ENCODE results near the gene TBC1D22A. TPM values are rescaled to one million over a fixed set of nuclear protein-coding genes. Genes with fewer than 3 reads are reported as not detected.

Gene TBC1D22A
- total RNA-seq, 1 donor from 2014 or later = 6.8 TPM

DNA sequence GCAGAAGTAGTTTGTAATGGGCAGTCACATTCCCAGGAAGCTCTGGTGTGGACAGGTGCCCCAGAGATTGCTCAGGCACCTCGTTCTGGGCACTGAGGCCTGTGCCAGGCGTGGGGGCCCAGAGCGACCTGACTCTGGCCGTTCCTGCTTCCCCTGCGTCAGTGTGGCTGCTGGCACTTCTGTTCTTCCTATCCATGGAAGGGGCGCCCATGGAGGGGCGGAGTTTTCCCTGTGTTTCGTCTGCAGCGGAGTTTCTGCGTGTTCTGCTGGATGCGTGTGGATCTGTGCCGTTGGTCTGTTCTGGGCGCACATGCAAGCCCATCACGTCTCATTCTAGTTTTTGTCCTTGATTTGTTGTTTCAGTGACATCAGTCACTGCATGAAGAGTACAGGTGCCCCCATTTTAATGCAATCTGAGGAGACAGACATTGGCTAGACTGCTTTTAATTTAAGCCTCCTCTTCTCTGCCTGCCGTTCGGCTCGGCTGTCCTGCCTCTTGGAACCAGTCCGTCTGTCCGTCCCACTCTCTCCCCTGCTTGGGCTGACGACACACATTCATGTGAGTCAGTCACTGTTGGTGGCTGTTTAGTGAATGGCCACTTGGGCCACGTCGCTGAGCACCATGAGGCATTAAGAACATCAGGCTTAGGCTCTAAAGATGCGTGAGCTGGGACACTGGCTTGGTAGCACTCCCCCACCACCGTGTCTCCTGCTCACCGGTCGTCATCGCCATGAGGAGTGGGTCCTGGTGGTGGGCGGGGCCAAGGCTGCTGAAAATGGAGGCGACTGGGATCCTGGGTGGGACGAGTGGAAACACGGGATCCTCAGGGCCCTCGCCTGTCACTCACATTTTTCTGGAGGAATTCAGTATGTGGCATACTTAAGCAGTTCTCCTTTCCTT, 255.8 kb downstream of the TBC1D22A start:
- Histone ChIP-seq H3K27ac (ENCODE audit: low read depth, low read length) (no peak overlapping the region), H3K36me3 (ENCODE audit: control insufficient read depth in 3 of 3, insufficient read depth in 3 of 3, low read length in 3 of 3) (peaks cover 0 to 2% (median 0%) of the 10 kb centered on the region in 3 donors), H3K9me3 (ENCODE audit: control insufficient read depth in 3 of 3, low read length in 3 of 3) (no peaks in the 10 kb centered on the region), H3K27me3 (ENCODE audit: control insufficient read depth in 3 of 3, insufficient read depth in 3 of 3, low read length in 3 of 3) (no peaks in the 10 kb centered on the region), H3K9ac (ENCODE audit: low read depth in 1 of 3, low read length in 3 of 3) (no peak overlapping the region), H3K4me1 (ENCODE audit: control insufficient read depth in 3 of 3, insufficient read depth in 3 of 3, low read length in 3 of 3) (no peaks in the 10 kb centered on the region), H3K4me3 (ENCODE audit: low read length in 3 of 3) (no peak overlapping the region)

GRCh38 chr22:47019012-47019790, 256.8 kb downstream of the TBC1D22A start:
- H3K4me1 ChIP-seq (ENCODE audit: control insufficient read depth in 3 of 3, insufficient read depth in 3 of 3, low read length in 3 of 3) = no peaks in the 10 kb centered on the region
- H3K9ac ChIP-seq (ENCODE audit: low read depth in 1 of 3, low read length in 3 of 3) = no peak overlapping the region
- H3K4me3 ChIP-seq (ENCODE audit: low read length in 3 of 3) = no peak overlapping the region
- H3K27ac ChIP-seq (ENCODE audit: low read depth, low read length) = no peak overlapping the region
- H3K9me3 ChIP-seq (ENCODE audit: control insufficient read depth in 3 of 3, low read length in 3 of 3) = no peaks in the 10 kb centered on the region
- H3K36me3 ChIP-seq (ENCODE audit: control insufficient read depth in 3 of 3, insufficient read depth in 3 of 3, low read length in 3 of 3) = peaks cover 0 to 2% (median 0%) of the 10 kb centered on the region in 3 donors
- H3K27me3 ChIP-seq (ENCODE audit: control insufficient read depth in 3 of 3, insufficient read depth in 3 of 3, low read length in 3 of 3) = no peaks in the 10 kb centered on the region

- peaks cover 0 to 2% (median 0%) of the 10 kb centered on the region in 3 donors for H3K36me3 ChIP-seq (ENCODE audit: control insufficient read depth in 3 of 3, insufficient read depth in 3 of 3, low read length in 3 of 3)
- no peaks in the 10 kb centered on the region for H3K27me3 ChIP-seq (ENCODE audit: control insufficient read depth in 3 of 3, insufficient read depth in 3 of 3, low read length in 3 of 3)
- H3K27ac ChIP-seq (ENCODE audit: low read depth, low read length) = no peak overlapping the region
- H3K4me3 ChIP-seq (ENCODE audit: low read length in 3 of 3) = no peak overlapping the region
- no peak overlapping the region for H3K9ac ChIP-seq (ENCODE audit: low read depth in 1 of 3, low read length in 3 of 3)
- H3K4me1 ChIP-seq (ENCODE audit: control insufficient read depth in 3 of 3, insufficient read depth in 3 of 3, low read length in 3 of 3) = no peaks in the 10 kb centered on the region
- no peaks in the 10 kb centered on the region for H3K9me3 ChIP-seq (ENCODE audit: control insufficient read depth in 3 of 3, low read length in 3 of 3)
Observed at GRCh38 chr22:47020166-47020565, 257.7 kb downstream of the TBC1D22A start.

- no peaks in the 10 kb centered on the region for H3K4me1 ChIP-seq (ENCODE audit: control insufficient read depth in 3 of 3, insufficient read depth in 3 of 3, low read length in 3 of 3)
- H3K9ac ChIP-seq (ENCODE audit: low read depth in 1 of 3, low read length in 3 of 3) = no peak overlapping the region
- no peaks in the 10 kb centered on the region for H3K9me3 ChIP-seq (ENCODE audit: control insufficient read depth in 3 of 3, low read length in 3 of 3)
- H3K27ac ChIP-seq (ENCODE audit: low read depth, low read length) = no peak overlapping the region
- H3K36me3 ChIP-seq (ENCODE audit: control insufficient read depth in 3 of 3, insufficient read depth in 3 of 3, low read length in 3 of 3) = peaks cover 0 to under 1% (median 0%) of the 10 kb centered on the region in 3 donors
- H3K4me3 ChIP-seq (ENCODE audit: low read length in 3 of 3) = no peak overlapping the region
- H3K27me3 ChIP-seq (ENCODE audit: control insufficient read depth in 3 of 3, insufficient read depth in 3 of 3, low read length in 3 of 3) = no peaks in the 10 kb centered on the region
Observed at GRCh38 chr22:47021371-47022074, 259.1 kb downstream of the TBC1D22A start.

DNA sequence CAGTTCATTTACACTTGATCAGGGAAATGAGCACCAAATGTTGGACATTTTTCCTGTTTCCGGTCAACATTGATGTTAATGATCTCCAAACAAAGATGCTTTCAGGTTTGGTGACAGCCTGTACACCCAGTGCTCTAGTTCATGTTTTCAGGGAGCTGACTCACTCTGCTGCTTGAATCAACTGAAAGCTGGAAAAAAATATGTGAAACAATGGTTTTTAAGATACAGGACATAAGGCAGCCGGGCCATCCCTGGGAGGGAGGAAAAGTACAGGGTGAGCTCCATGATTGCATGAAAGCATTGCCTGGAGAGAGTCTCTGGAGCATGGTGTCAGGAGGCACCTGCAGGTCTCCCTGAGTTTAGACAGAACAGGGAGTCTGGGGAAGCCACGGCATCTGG, 259.6 kb downstream of the TBC1D22A start:
- no peaks in the 10 kb centered on the region for H3K27me3 ChIP-seq (ENCODE audit: control insufficient read depth in 3 of 3, insufficient read depth in 3 of 3, low read length in 3 of 3)
- no peak overlapping the region for H3K27ac ChIP-seq (ENCODE audit: low read depth, low read length)
- no peaks in the 10 kb centered on the region for H3K36me3 ChIP-seq (ENCODE audit: control insufficient read depth in 3 of 3, insufficient read depth in 3 of 3, low read length in 3 of 3)
- H3K9me3 ChIP-seq (ENCODE audit: control insufficient read depth in 3 of 3, low read length in 3 of 3) = no peaks in the 10 kb centered on the region
- H3K4me1 ChIP-seq (ENCODE audit: control insufficient read depth in 3 of 3, insufficient read depth in 3 of 3, low read length in 3 of 3) = no peaks in the 10 kb centered on the region
- H3K9ac ChIP-seq (ENCODE audit: low read depth in 1 of 3, low read length in 3 of 3) = no peak overlapping the region
- no peak overlapping the region for H3K4me3 ChIP-seq (ENCODE audit: low read length in 3 of 3)

DNA sequence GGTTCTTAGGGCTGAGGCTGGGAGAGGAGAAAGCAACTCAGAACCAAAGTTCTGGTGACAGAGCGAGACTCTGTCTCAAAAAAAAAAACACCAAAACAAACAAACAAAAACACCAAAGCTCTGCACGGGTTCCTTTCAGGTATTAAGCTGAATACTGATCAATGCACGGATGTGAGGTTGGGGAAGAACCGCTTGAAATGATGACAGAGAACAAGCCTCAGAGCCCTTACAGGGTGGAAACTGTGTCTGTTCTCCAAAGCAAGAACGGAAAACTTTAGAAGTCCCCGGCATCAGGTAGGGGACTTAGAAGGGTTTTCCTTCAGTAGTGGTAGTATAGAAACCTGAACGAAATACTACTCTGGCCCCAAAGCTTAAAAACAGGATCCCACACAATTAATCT, 260.0 kb downstream of the TBC1D22A start:
- Histone ChIP-seq H3K9me3 (ENCODE audit: control insufficient read depth in 3 of 3, low read length in 3 of 3) (no peaks in the 10 kb centered on the region), H3K27me3 (ENCODE audit: control insufficient read depth in 3 of 3, insufficient read depth in 3 of 3, low read length in 3 of 3) (no peaks in the 10 kb centered on the region), H3K9ac (ENCODE audit: low read depth in 1 of 3, low read length in 3 of 3) (no peak overlapping the region), H3K4me3 (ENCODE audit: low read length in 3 of 3) (no peak overlapping the region), H3K27ac (ENCODE audit: low read depth, low read length) (no peak overlapping the region), H3K4me1 (ENCODE audit: control insufficient read depth in 3 of 3, insufficient read depth in 3 of 3, low read length in 3 of 3) (no peaks in the 10 kb centered on the region), H3K36me3 (ENCODE audit: control insufficient read depth in 3 of 3, insufficient read depth in 3 of 3, low read length in 3 of 3) (no peaks in the 10 kb centered on the region)

GRCh38 chr22:47023871-47024270, 261.4 kb downstream of the TBC1D22A start:
- Histone ChIP-seq H3K9me3 (ENCODE audit: control insufficient read depth in 3 of 3, low read length in 3 of 3) (no peaks in the 10 kb centered on the region), H3K4me3 (ENCODE audit: low read length in 3 of 3) (no peak overlapping the region), H3K27ac (ENCODE audit: low read depth, low read length) (no peak overlapping the region), H3K4me1 (ENCODE audit: control insufficient read depth in 3 of 3, insufficient read depth in 3 of 3, low read length in 3 of 3) (no peaks in the 10 kb centered on the region), H3K9ac (ENCODE audit: low read depth in 1 of 3, low read length in 3 of 3) (no peak overlapping the region), H3K27me3 (ENCODE audit: control insufficient read depth in 3 of 3, insufficient read depth in 3 of 3, low read length in 3 of 3) (no peaks in the 10 kb centered on the region), H3K36me3 (ENCODE audit: control insufficient read depth in 3 of 3, insufficient read depth in 3 of 3, low read length in 3 of 3) (no peaks in the 10 kb centered on the region)

DNA sequence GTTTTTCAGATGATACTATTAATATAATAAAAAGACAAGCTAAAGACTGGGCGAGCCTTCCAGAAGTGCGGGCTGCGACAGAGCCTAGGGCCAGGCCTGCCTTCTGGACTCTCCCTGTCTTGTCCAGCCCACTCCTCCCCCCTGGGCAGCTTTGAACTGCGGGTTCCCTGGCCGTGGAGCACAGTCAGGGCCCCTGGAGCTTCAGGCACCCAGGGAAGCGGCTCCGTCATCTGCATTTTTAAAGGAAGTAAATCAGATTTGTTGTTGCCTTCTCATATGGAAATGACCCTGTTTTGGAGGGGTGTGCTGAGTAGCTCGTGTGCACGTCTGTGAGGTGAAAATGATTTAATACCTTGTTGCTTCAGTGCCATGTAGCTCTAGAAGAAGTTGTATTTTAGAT, 265.3 kb downstream of the TBC1D22A start:
- Histone ChIP-seq H3K27me3 (ENCODE audit: control insufficient read depth in 3 of 3, insufficient read depth in 3 of 3, low read length in 3 of 3) (no peaks in the 10 kb centered on the region), H3K9me3 (ENCODE audit: control insufficient read depth in 3 of 3, low read length in 3 of 3) (no peaks in the 10 kb centered on the region), H3K27ac (ENCODE audit: low read depth, low read length) (no peak overlapping the region), H3K4me3 (ENCODE audit: low read length in 3 of 3) (no peak overlapping the region), H3K36me3 (ENCODE audit: control insufficient read depth in 3 of 3, insufficient read depth in 3 of 3, low read length in 3 of 3) (no peaks in the 10 kb centered on the region), H3K4me1 (ENCODE audit: control insufficient read depth in 3 of 3, insufficient read depth in 3 of 3, low read length in 3 of 3) (no peaks in the 10 kb centered on the region), H3K9ac (ENCODE audit: low read depth in 1 of 3, low read length in 3 of 3) (no peak overlapping the region)

DNA sequence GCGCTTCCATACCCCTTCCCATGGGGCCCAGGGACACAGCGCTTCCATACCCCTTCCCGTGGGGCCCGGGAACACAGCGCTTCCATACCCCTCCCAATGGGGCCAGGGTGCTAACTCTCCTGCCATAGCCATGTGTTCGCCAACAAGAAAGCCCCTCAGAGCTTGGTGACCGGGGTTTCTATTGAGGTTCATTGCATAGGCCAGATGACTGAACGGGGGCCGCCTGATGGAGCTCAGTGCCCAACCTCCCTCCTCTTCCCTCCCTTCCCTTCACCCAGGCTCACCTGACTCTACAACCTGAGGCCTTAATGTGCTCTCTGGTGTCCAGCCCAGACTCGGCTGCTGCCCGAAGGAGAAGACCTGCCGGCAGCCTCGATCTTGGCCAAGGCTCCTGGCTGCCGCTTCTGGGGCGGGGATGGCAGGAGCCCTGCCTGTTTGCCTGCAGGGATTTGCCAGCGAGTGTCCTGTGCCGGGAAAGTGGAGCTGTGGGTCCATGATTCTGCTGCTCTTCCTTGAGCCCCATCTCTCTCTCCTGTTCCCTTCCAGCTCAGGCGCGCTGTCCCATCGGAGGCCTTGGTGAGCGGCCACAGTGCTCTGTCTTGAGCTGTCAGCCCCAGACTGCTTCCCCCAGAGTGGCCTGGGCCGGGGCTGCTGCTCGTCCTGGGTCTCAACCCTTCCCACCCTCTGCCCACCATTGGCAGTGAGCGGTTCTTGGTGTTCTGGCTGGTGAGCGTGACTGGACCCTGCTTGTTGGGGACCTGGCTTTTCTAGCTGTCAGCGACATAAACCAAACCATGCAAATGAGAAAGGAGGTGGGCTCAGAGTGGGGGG, 267.0 kb downstream of the TBC1D22A start:
- Histone ChIP-seq H3K27ac (ENCODE audit: low read depth, low read length) (no peak overlapping the region), H3K27me3 (ENCODE audit: control insufficient read depth in 3 of 3, insufficient read depth in 3 of 3, low read length in 3 of 3) (no peaks in the 10 kb centered on the region), H3K4me1 (ENCODE audit: control insufficient read depth in 3 of 3, insufficient read depth in 3 of 3, low read length in 3 of 3) (no peaks in the 10 kb centered on the region), H3K4me3 (ENCODE audit: low read length in 3 of 3) (no peak overlapping the region), H3K36me3 (ENCODE audit: control insufficient read depth in 3 of 3, insufficient read depth in 3 of 3, low read length in 3 of 3) (no peaks in the 10 kb centered on the region), H3K9me3 (ENCODE audit: control insufficient read depth in 3 of 3, low read length in 3 of 3) (no peaks in the 10 kb centered on the region), H3K9ac (ENCODE audit: low read depth in 1 of 3, low read length in 3 of 3) (no peak overlapping the region)
